GM18858 (cell line): ENCODE data around the gene ADAMTS10.
"Not testable (repeated sequence)": the region's sequence is repeated elsewhere in the genome, so short reads cannot be mapped to it uniquely, and the experiment has no call there.

Source experiments
- ATAC-seq: cut with Tn5 transposase; IDR thresholded peaks from one replicate; pipeline ENCODE4 v1.9.1; 2021; ENCODE audit not compliant: unreplicated experiment

The ADAMTS10 gene

GRCh38 chr19:8564866-8565265 lies 45.6 kb downstream of the ADAMTS10 start:
- not testable (repeated sequence) for ATAC-seq

GRCh38 chr19:8561075-8561764 lies 49.3 kb downstream of the ADAMTS10 start:
- ATAC-seq: no peak

GRCh38 chr19:8558325-8558724 lies 52.2 kb downstream of the ADAMTS10 start:
- no peak for ATAC-seq

DNA sequence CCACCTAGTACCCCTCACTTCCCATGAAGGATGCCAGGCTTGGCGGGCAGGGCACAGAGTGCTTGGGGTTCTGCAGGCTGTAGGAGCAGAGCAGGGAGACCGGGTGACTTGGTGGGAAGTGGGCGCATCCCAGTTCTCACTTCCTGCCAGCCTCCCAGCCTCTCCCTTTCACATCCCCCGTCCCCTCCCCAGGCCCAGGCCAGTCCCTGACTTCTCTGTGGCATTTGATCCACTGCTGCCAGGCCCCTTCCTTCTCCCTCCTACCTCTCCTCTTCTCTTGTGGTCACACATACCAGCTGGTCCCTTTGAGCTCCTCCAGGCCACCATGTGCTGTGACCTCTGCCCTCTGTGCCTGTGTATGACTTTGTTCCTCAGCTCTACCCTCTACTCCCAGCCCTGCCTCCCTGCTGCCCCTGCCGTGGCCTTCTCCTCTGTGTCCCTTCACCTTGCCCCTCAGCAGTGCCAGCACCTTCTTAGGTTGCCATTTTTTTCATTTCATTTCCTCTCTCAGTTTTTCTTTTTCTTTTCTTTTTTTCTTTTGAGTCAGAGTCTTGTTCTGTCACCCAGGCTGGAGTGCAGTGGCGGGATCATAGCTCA lies 52.8 kb downstream of the ADAMTS10 start:
- ATAC-seq: no peak

DNA sequence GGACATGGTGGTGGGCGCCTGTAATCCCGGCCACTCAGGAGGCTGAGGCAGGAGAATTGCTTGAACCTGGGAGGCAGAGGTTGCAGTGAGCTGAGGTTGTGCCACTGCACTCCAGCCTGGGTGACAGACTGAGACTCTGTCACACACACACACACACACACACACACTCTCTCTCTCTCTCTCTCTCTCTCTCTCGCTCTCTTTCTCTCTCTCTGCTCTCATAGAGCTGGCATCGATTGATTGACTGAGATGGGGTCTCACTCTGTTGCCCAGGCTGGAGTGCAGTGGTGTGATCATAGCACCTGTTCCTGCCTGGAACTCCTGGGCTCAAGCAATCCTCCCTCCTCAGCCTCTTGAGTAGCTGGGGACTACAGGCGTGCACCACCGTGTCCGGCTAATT lies 56.8 kb downstream of the ADAMTS10 start:
- not testable (repeated sequence) for ATAC-seq

DNA sequence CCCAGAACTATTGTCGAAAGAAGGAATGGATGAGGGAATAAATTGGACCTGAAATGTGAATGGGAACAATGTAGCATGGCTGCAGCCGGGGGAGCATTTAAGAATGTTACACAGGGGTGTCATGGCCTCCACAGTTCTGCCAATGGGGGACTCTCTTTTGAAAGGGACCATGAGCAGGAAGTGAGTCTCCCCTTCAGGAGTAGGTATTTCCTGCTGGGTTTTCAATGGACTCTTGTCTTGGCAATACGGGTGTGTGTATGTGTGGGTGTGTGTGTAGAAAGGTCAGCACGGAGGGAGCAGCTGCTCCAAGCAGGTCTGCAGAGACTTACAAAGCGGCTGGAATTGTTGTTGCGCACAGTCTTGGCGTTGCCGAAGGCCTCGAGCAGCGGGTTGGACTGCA lies 57.7 kb downstream of the ADAMTS10 start:
- ATAC-seq: no peak

GRCh38 chr19:8550070-8550469 lies 60.4 kb downstream of the ADAMTS10 start:
- ATAC-seq: no peak

- ATAC-seq: no peak
These were observed 64.8 kb downstream of the ADAMTS10 start for GRCh38 chr19:8545743-8546142.

- no peak for ATAC-seq
These were observed 66.3 kb downstream of the ADAMTS10 start for GRCh38 chr19:8544168-8544567.

GRCh38 chr19:8539621-8540149 lies 70.8 kb downstream of the ADAMTS10 start:
- ATAC-seq: no peak

DNA sequence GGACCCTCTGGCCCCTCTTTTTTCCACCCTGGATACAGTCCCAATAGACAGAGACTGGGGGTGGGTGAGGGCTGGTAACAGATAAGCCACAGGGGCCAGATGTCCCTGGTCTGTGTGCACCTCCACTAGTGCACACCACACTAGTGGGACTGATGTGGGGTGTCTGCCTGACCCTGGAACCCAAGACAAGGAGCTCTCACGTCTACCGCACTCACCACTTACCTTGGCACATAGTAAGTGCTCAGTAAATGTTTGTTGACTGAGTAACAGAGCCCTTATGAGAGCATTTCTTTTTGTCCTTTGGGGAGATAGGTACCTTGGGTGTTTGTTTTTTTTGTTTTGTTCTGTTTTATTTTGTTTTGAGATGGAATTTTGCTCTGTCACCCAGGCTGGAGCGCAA lies 73.4 kb downstream of the ADAMTS10 start:
- ATAC-seq: no peak

- ATAC-seq: no peak
These were observed 74.2 kb downstream of the ADAMTS10 start for GRCh38 chr19:8536282-8536681.

DNA sequence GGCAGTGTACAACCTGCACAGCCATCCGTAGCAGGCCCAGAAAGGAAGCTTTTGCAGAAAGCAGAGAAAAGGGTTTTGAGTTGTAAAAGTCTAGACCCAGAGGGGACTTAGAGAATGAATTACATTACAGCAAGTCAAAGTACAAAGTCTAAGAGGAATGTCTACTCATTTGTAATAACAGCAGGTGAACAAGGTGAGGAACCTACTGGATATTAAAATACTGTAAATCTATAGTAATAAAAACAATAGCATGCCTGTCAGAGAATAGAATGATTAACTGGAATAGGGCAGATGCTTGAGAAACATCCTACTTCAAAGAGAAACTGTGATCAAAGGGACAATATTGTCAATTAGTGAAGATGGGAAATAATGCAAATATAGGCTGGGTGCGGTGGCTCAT lies 78.3 kb downstream of the ADAMTS10 start:
- no peak for ATAC-seq

- no peak for ATAC-seq
These were observed 79.0 kb downstream of the ADAMTS10 start for GRCh38 chr19:8531470-8531869.
